ENCODE results near the gene POLR3A.
"Not testable (repeated sequence)": the region's sequence is repeated elsewhere in the genome, so short reads cannot be mapped to it uniquely, and the experiment has no call there.

DNA sequence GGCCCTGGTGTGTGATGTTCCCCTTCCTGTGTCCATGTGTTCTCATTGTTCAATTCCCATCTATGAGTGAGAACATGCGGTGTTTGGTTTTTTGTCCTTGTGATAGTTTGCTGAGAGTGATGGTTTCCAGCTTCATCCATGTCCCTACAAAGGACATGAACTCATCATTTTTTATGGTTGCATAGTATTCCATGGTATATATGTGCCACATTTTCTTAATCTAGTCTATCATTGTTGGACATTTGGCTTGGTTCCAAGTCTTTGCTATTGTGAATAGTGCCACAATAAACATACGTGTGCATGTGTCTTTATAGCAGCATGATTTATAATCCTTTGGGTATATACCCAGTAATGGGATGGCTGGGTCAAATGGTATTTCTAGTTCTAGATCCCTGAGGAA is 35.6 kb upstream of the POLR3A start:
- TF ChIP-seq, protein P1, sequence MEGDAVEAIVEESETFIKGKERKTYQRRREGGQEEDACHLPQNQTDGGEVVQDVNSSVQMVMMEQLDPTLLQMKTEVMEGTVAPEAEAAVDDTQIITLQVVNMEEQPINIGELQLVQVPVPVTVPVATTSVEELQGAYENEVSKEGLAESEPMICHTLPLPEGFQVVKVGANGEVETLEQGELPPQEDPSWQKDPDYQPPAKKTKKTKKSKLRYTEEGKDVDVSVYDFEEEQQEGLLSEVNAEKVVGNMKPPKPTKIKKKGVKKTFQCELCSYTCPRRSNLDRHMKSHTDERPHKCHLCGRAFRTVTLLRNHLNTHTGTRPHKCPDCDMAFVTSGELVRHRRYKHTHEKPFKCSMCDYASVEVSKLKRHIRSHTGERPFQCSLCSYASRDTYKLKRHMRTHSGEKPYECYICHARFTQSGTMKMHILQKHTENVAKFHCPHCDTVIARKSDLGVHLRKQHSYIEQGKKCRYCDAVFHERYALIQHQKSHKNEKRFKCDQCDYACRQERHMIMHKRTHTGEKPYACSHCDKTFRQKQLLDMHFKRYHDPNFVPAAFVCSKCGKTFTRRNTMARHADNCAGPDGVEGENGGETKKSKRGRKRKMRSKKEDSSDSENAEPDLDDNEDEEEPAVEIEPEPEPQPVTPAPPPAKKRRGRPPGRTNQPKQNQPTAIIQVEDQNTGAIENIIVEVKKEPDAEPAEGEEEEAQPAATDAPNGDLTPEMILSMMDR (IDR thresholded peaks at IDR 0.05; ENCODE audit: low read depth, low read length): not testable (repeated sequence)
- TF ChIP-seq EZH2phosphoT487 (IDR thresholded peaks at IDR 0.05; ENCODE audit: low read depth): not testable (repeated sequence)

Data from OCI-LY3 (cell line).